Liver (tissue), 3 donors: ENCODE results near the gene DHPS.

Experiments used
- FOXA1 ChIP-seq: IDR thresholded peaks from 2 replicates; pipeline ENCODE4 v1.6.1; 2016; ENCODE audit warnings: antibody characterized with exemption
- FOXA2 ChIP-seq: IDR thresholded peaks from 2 replicates; pipeline ENCODE4 v1.6.1; 2016; ENCODE audit warnings: antibody characterized with exemption
- GABPA ChIP-seq, 2 donors: IDR thresholded peaks in 1 of 2; conservative IDR thresholded peaks in 1 of 2; 2 replicates each; pipeline ENCODE4 v1.6.1; 2016; ENCODE audit warnings: antibody characterized with exemption in 2 of 2, mild to moderate bottlenecking in 1 of 2, moderate library complexity in 1 of 2
- HNF4A ChIP-seq, 2 donors: conservative IDR thresholded peaks; 2 replicates each; pipeline ENCODE4 v1.6.1; 2016; ENCODE audit warnings: antibody characterized with exemption in 2 of 2, mild to moderate bottlenecking in 2 of 2
- RAD21 ChIP-seq, 2 donors: IDR thresholded peaks; 2 replicates each; pipeline ENCODE4 v1.6.1; 2016; ENCODE audit warnings: antibody characterized with exemption in 2 of 2, mild to moderate bottlenecking in 2 of 2
- TAF1 ChIP-seq: conservative IDR thresholded peaks from 2 replicates; pipeline ENCODE4 v1.6.1; 2016; ENCODE audit warnings: antibody characterized with exemption, mild to moderate bottlenecking
- YY1 ChIP-seq: IDR thresholded peaks from 2 replicates; pipeline ENCODE4 v1.6.1; 2016; ENCODE audit warnings: antibody characterized with exemption, mild to moderate bottlenecking
- ZBTB33 ChIP-seq: IDR thresholded peaks from 2 replicates; pipeline ENCODE4 v1.6.1; 2016; ENCODE audit warnings: antibody characterized with exemption
- TF ChIP-seq, protein P1 (sequence below): fragments of 150-350 bp; IDR thresholded peaks from 2 replicates; pipeline ENCODE4 v1.5.1; 2017; ENCODE audit warnings: improper control_type of control experiment, low read depth, low read length; ENCODE audit not compliant: missing input control
- donor health status: healthy.
- donor health status: healthy.

- TF ChIP-seq, protein P1, sequence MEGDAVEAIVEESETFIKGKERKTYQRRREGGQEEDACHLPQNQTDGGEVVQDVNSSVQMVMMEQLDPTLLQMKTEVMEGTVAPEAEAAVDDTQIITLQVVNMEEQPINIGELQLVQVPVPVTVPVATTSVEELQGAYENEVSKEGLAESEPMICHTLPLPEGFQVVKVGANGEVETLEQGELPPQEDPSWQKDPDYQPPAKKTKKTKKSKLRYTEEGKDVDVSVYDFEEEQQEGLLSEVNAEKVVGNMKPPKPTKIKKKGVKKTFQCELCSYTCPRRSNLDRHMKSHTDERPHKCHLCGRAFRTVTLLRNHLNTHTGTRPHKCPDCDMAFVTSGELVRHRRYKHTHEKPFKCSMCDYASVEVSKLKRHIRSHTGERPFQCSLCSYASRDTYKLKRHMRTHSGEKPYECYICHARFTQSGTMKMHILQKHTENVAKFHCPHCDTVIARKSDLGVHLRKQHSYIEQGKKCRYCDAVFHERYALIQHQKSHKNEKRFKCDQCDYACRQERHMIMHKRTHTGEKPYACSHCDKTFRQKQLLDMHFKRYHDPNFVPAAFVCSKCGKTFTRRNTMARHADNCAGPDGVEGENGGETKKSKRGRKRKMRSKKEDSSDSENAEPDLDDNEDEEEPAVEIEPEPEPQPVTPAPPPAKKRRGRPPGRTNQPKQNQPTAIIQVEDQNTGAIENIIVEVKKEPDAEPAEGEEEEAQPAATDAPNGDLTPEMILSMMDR: no peak
- TF ChIP-seq ZBTB33 (no peak), TAF1 (no peak), FOXA2 (no peak), YY1 (no peak), RAD21 (IDR thresholded peaks at IDR 0.05) (no peak), GABPA (IDR thresholded peaks at IDR 0.05 in 1 of 2, conservative IDR thresholded peaks at IDR 0.05 in 1 of 2) (no peak), FOXA1 (no peak), HNF4A (conservative IDR thresholded peaks at IDR 0.05) (no peak)
Measured at GRCh38 chr19:12694641-12695040, 13.0 kb upstream of the DHPS start.
